H1 (cell line): ENCODE results near the gene MEGF11.

Experiments
- CTCF ChIP-seq, 3 experiments: IDR thresholded peaks; 1 replicate in 2 of 3; 2 replicates in 1 of 3; pipeline versions ENCODE4 v1.5.1 to v1.6.1; 2011; ENCODE audit warnings: low read length in 3 of 3, mild to moderate bottlenecking in 3 of 3, inconsistent platforms in 2 of 3, low read depth in 1 of 3, moderate library complexity in 1 of 3; ENCODE audit not compliant: insufficient read depth in 1 of 3; ENCODE audit errors: control extremely low read depth in 1 of 3
- KDM4A ChIP-seq: IDR thresholded peaks from one replicate; pipeline ENCODE4 v1.7.1; 2012; ENCODE audit warnings: low read depth, mild to moderate bottlenecking, moderate library complexity, low read length, inconsistent platforms; ENCODE audit not compliant: severe bottlenecking
- SP2 ChIP-seq: IDR thresholded peaks from 2 replicates; pipeline ENCODE4 v1.6.1; 2012; ENCODE audit warnings: mild to moderate bottlenecking, low read length, inconsistent platforms
- SP4 ChIP-seq: IDR thresholded peaks from 2 replicates; pipeline ENCODE4 v1.6.1; 2012; ENCODE audit warnings: low read length, inconsistent platforms
- TEAD4 ChIP-seq: IDR thresholded peaks from 2 replicates; pipeline ENCODE4 v1.6.1; 2012; ENCODE audit warnings: low read depth, low read length, inconsistent platforms, mixed read lengths

GRCh38 chr15:66001717-66002426 lies 251.7 kb downstream of the MEGF11 start:
- TF ChIP-seq TEAD4 = no peak
- no peak for TF ChIP-seq SP4
- TF ChIP-seq SP2 = no peak
- TF ChIP-seq CTCF (IDR thresholded peaks at IDR 0.05; ENCODE audit: control extremely low read depth in 1 of 3, insufficient read depth in 1 of 3, low read depth in 1 of 3, low read length in 3 of 3) = no peak
- no peak for TF ChIP-seq KDM4A
